ENCODE measurements around the gene FUT2.

DNA sequence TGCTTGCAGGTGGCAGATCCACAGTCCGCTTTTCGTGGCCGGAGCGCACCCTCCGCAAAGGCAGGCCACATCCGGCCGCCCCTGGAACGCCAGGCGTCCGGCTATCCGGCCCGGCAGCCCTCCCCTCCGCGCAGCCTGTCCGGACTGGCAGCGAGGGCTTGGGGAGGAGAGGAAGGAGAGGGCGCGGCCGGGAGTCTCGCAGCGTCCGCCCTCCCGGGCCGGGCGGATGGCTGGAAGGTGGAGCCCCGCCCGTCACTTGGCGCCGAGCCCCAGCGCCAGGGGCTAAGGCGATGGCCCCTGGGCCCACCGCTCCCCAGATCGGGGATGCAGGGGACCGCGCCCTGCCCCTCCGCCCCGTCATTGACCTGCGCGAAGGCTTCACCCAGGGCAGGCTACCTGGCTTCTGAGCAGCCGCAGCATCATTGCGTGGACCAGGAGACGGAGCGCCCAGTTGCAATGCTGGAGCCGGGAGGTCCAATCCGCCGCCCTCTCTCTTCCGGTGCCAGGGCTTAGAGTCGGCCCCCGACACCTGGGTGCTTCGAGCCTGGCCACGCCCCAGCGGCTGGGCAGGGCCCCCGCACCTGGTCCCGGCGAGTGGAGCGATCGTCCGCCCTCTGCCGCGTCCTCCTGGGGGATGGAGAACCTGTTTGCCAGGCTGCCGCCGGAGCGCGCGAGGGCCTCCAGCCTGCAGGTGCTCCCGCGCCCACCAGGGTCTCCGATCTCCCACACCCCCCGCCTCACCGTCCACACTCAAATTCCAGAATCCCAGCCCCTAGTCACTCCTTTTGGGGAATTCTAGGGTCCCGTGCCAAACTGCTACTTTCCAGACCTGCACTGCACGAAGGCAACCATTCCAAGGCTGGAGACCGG is 57.0 kb downstream of the FUT2 start, which contains the start of gene FUT1:
- no peak for TF ChIP-seq EP300 (IDR thresholded peaks at IDR 0.05)
- peak; percentile 65 to 69 for TF ChIP-seq POLR2AphosphoS5 (IDR thresholded peaks at IDR 0.05)
- no peak for TF ChIP-seq POLR2A (IDR thresholded peaks at IDR 0.05; ENCODE audit: low read depth)
- TF ChIP-seq CTCF (IDR thresholded peaks at IDR 0.05) = no peak

All from esophagus muscularis mucosa (tissue), 4 donors.